Measurements from ENCODE around the gene FLT1.
A peak's percentile ranks its signal among the peaks of the same experiment; 100 is the strongest.

The FLT1 gene

GRCh38 chr13:28338742-28339141 lies 156.2 kb downstream of the FLT1 start:
- no peak for DNase-seq

GRCh38 chr13:28338006-28338574 lies 156.8 kb downstream of the FLT1 start:
- DNase-seq: no peak

GRCh38 chr13:28337166-28338005 lies 157.5 kb downstream of the FLT1 start:
- DNase-seq: no peak

GRCh38 chr13:28336193-28336657 lies 158.7 kb downstream of the FLT1 start:
- no peak for DNase-seq

GRCh38 chr13:28333204-28333881 lies 161.6 kb downstream of the FLT1 start:
- no peak for DNase-seq

- no peak for DNase-seq
These were observed 165.4 kb downstream of the FLT1 start for GRCh38 chr13:28329395-28330158.

- no peak for DNase-seq
These were observed 166.7 kb downstream of the FLT1 start for GRCh38 chr13:28328271-28328607.

GRCh38 chr13:28327373-28328270 lies 167.3 kb downstream of the FLT1 start:
- DNase-seq: no peak

- DNase-seq: no peak
These were observed 168.9 kb downstream of the FLT1 start for GRCh38 chr13:28326056-28326455.

GRCh38 chr13:28325022-28325421 lies 169.9 kb downstream of the FLT1 start:
- no peak for DNase-seq

GRCh38 chr13:28324181-28324789 lies 170.6 kb downstream of the FLT1 start:
- DNase-seq: peak; percentile 39

- DNase-seq: no peak
These were observed 172.5 kb downstream of the FLT1 start for GRCh38 chr13:28322256-28322905.

GRCh38 chr13:28321756-28322155 lies 173.2 kb downstream of the FLT1 start:
- DNase-seq: no peak

GRCh38 chr13:28320884-28321574 lies 173.9 kb downstream of the FLT1 start:
- DNase-seq: no peak

- DNase-seq: no peak
These were observed 174.7 kb downstream of the FLT1 start for GRCh38 chr13:28320209-28320608.

- DNase-seq: no peak
These were observed 175.4 kb downstream of the FLT1 start for GRCh38 chr13:28319528-28319927.

- no peak for DNase-seq
These were observed 176.4 kb downstream of the FLT1 start for GRCh38 chr13:28318496-28318895.

- DNase-seq: no peak
These were observed 178.1 kb downstream of the FLT1 start for GRCh38 chr13:28316836-28317235.

- no peak for DNase-seq
These were observed 178.8 kb downstream of the FLT1 start for GRCh38 chr13:28316129-28316528.

- no peak for DNase-seq
These were observed 180.0 kb downstream of the FLT1 start for GRCh38 chr13:28314879-28315278.

GRCh38 chr13:28313579-28313978 lies 181.3 kb downstream of the FLT1 start:
- no peak for DNase-seq
